Tibial artery (tissue), 4 donors: Measurements from ENCODE around the gene ELMOD1.
A peak's percentile ranks its signal among the peaks of the same experiment; 100 is the strongest.

ENCODE experiments used
- DNase-seq, 2 donors: peaks; one replicate each; pipeline ENCODE4 v3.0.0-alpha.2; 2019
- H3K27ac ChIP-seq, 2 donors: fragments of 200-600 bp; sonication (generic) in 1 of 2; 1 replicate in 1 of 2; 2 replicates in 1 of 2; pipeline ENCODE4 v1.5.1; 2018 to 2019; ENCODE audit warnings: mild to moderate bottlenecking in 1 of 2
- H3K27me3 ChIP-seq, 2 donors: fragments of 200-600 bp; sonication (generic) in 1 of 2; one replicate each; pipeline versions ENCODE4 v1.5.1 to v1.6.0; 2016 to 2019
- H3K36me3 ChIP-seq, 3 donors: fragments of 200-600 bp; sonication (generic) in 2 of 3; one replicate each; pipeline ENCODE4 v1.5.1; 2016 to 2019; ENCODE audit warnings: mild to moderate bottlenecking in 2 of 3
- H3K4me1 ChIP-seq, 4 donors: fragments of 200-600 bp; sonication (generic) in 2 of 4; 1 replicate in 3 of 4; 2 replicates in 1 of 4; pipeline ENCODE4 v1.5.1; 2016 to 2019
- H3K4me3 ChIP-seq, 2 donors: fragments of 200-600 bp; sonication (generic) in 1 of 2; 1 replicate in 1 of 2; 2 replicates in 1 of 2; pipeline ENCODE4 v1.5.1; 2018 to 2019; ENCODE audit warnings: mild to moderate bottlenecking in 2 of 2
- H3K9me3 ChIP-seq, 3 donors: fragments of 200-600 bp; sonication (generic) in 1 of 3; one replicate each; pipeline ENCODE4 v1.5.1; 2016 to 2019
- intact Hi-C: fragments of 100-400 bp; cut with DNase I; formaldehyde crosslinking; loops from one replicate; pipeline ENCODE4 v1.15.0; 2023; ENCODE audit warnings: low total_unique reads
- TF ChIP-seq, protein P1 (sequence below), 2 experiments: fragments of 200-600 bp in 1 of 2; fragments of 450-650 bp in 1 of 2; IDR thresholded peaks; one replicate each; pipeline ENCODE4 v1.5.1; 2017 to 2019; ENCODE audit warnings: antibody characterized with exemption in 2 of 2, mild to moderate bottlenecking in 1 of 2, moderate library complexity in 1 of 2

Gene ELMOD1

DNA sequence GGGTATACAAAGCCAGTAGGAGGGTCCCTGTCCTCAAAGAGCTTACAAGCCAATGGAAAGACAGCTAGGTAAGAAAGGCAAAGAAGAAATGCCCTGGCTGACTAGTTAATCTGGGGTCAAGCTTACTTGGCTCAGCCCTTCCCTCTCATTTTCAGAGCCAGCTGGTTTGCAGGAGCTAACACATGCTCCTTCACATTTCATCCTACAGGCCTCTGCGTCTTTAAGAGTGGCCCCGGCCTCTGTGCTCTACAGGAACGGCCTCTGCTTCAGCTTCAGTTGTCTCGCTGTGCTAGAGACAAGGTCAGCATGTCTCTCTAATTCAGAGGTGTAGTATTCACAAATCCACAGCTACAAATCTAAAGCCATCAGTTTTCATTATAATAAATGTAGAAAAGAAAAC lies 40.6 kb upstream of the ELMOD1 start:
- H3K4me3 ChIP-seq: no peak overlapping the region
- intact Hi-C loops: no loop called here
- no peaks in the 10 kb centered on the region for H3K9me3 ChIP-seq
- no peak for DNase-seq
- TF ChIP-seq, protein P1, sequence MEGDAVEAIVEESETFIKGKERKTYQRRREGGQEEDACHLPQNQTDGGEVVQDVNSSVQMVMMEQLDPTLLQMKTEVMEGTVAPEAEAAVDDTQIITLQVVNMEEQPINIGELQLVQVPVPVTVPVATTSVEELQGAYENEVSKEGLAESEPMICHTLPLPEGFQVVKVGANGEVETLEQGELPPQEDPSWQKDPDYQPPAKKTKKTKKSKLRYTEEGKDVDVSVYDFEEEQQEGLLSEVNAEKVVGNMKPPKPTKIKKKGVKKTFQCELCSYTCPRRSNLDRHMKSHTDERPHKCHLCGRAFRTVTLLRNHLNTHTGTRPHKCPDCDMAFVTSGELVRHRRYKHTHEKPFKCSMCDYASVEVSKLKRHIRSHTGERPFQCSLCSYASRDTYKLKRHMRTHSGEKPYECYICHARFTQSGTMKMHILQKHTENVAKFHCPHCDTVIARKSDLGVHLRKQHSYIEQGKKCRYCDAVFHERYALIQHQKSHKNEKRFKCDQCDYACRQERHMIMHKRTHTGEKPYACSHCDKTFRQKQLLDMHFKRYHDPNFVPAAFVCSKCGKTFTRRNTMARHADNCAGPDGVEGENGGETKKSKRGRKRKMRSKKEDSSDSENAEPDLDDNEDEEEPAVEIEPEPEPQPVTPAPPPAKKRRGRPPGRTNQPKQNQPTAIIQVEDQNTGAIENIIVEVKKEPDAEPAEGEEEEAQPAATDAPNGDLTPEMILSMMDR (IDR thresholded peaks at IDR 0.05): no peak
- no peaks in the 10 kb centered on the region for H3K27me3 ChIP-seq
- no peak overlapping the region for H3K27ac ChIP-seq
- H3K4me1 ChIP-seq: no peaks in the 10 kb centered on the region
- H3K36me3 ChIP-seq: peaks cover 30 to 43% (median 37%) of the 10 kb centered on the region in 3 donors

DNA sequence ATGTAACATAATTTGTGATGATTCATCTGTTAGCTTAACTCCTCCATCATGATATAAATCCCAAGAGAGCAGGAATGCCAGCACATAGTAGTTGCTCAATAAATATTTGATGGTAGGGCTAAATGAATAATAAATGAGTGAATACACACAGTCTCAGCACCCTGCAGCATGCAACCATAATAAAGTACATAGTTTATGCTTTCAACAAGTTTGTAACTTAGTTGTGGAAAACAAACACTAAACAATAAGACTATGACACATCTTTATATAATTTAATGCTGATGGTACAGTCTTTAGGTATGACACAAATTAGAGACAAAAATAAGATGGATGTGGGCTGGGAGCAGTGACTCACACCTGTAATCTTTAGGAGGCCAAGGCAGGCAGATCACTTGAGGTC lies 29.3 kb upstream of the ELMOD1 start:
- H3K27me3 ChIP-seq: no peaks in the 10 kb centered on the region
- intact Hi-C loops: loop anchor here (10.0 kb wide), 1 partner anchor 443 kb away; the partner anchor contains the start of gene CUL5
- peaks cover 0 to 27% (median 9%) of the 10 kb centered on the region in 4 donors for H3K4me1 ChIP-seq
- no peak for DNase-seq
- no peak overlapping the region for H3K27ac ChIP-seq
- H3K9me3 ChIP-seq: no peaks in the 10 kb centered on the region
- H3K36me3 ChIP-seq: peaks cover 0 to 11% (median 2%) of the 10 kb centered on the region in 3 donors
- H3K4me3 ChIP-seq: no peak overlapping the region
- TF ChIP-seq, protein P1 (IDR thresholded peaks at IDR 0.05): no peak

DNA sequence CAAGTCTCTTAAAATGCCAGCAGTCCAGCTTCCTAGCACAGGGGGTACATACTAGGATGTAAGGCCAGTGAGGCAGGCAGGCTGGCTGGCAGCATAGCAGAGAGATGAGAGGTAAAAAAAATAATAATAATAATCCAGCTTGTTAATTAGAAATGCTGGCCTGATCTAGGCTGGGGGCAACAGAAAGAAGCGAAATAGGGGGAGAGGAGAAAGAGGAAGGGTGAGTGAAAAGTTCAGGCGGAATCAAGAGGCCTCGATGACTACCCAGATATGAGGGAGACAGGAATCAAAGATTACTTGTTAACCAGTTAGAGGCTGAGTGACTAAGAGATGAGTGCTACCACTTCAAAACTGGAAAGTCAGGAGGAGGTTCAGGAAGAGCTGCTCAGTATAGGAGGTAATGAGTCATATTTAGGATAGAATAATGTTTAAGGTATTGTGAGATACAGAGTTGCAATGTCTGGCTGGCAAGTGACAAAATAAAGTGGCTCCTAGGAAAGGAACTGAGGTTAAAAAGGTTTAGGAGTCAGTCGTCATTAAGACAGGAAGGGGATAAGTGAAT lies 28.2 kb upstream of the ELMOD1 start:
- no peaks in the 10 kb centered on the region for H3K27me3 ChIP-seq
- intact Hi-C loops: loop anchor here (10.0 kb wide), 1 partner anchor 442 kb away; the partner anchor contains the start of gene CUL5
- peak overlapping the region in 1 of 2 donors; percentile 73 for H3K27ac ChIP-seq
- H3K4me3 ChIP-seq: no peak overlapping the region
- H3K4me1 ChIP-seq: peaks cover 0 to 27% (median 9%) of the 10 kb centered on the region in 4 donors
- TF ChIP-seq, protein P1 (IDR thresholded peaks at IDR 0.05): no peak
- DNase-seq: no peak
- H3K36me3 ChIP-seq: peaks cover 0 to 11% (median 0%) of the 10 kb centered on the region in 3 donors
- H3K9me3 ChIP-seq: no peaks in the 10 kb centered on the region

DNA sequence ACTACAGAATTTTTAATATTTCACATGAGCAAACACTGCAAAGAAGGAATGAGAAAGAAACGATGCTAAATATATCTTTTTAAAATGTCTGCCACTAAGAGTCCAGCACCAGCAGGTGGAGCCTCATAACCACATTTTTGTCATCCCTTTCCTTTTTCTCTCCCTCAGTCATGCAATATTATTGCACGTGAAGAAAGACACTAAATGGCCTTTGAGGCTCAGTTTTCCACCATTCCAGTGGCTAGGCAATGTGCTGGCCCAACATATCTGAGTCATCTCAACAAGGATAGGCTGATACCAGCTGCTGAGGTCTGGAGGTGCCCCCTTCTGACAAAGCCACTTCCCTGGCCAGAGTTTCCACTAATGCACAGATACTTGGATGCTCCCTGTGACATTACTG lies 27.2 kb upstream of the ELMOD1 start:
- intact Hi-C loops: loop anchor here (10.0 kb wide), 1 partner anchor 441 kb away; the partner anchor contains the start of gene CUL5
- DNase-seq: peak in 1 of 2 donors; percentile 32

DNA sequence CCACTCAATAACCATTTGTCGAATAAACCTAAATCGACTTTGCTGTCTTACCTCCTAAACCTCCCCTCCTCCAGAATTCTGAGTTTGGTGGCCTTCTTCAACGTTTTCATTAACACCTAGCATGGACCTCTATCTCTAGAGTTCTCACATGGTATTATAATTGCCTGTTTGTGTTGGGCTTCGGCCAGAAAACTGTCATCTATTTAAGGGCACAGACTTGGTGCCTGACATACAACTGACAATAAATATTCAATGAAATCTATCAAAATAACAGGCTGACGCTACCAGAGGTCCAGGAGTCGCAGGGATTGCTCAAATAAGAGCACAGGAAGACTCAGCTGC lies 26.1 kb upstream of the ELMOD1 start:
- intact Hi-C loops: loop anchor here (10.0 kb wide), 1 partner anchor 440 kb away; the partner anchor contains the start of gene CUL5
- Histone ChIP-seq H3K4me1 (peaks cover 0 to 27% (median 9%) of the 10 kb centered on the region in 4 donors), H3K9me3 (no peaks in the 10 kb centered on the region), H3K4me3 (peak overlapping the region; percentile 68 to 81), H3K27me3 (no peaks in the 10 kb centered on the region), H3K27ac (peak overlapping the region; percentile 73 to 78), H3K36me3 (no peaks in the 10 kb centered on the region)
- TF ChIP-seq, protein P1 (IDR thresholded peaks at IDR 0.05): no peak
- DNase-seq: no peak

More for the DNA sequence above, 27.2 kb upstream of the ELMOD1 start:
- Histone ChIP-seq H3K27me3 (no peaks in the 10 kb centered on the region), H3K4me3 (no peak overlapping the region), H3K27ac (peak overlapping the region; percentile 8 to 73), H3K9me3 (no peaks in the 10 kb centered on the region), H3K4me1 (peaks cover 0 to 27% (median 9%) of the 10 kb centered on the region in 4 donors), H3K36me3 (peaks cover 0 to 11% (median 0%) of the 10 kb centered on the region in 3 donors)
- TF ChIP-seq, protein P1 (IDR thresholded peaks at IDR 0.05): peak; percentile 58
